Ovary (tissue), 3 donors: ENCODE data around the gene GPR25.

Experiments
- EP300 ChIP-seq: sonication (generic); formaldehyde crosslinking; IDR thresholded peaks from one replicate; pipeline ENCODE4 v1.6.1; 2017; ENCODE audit warnings: antibody characterized with exemption
- POLR2A ChIP-seq: fragments of 450-650 bp; IDR thresholded peaks from one replicate; pipeline ENCODE4 v1.6.1; 2017; ENCODE audit warnings: antibody characterized with exemption, mild to moderate bottlenecking, moderate library complexity
- TF ChIP-seq, protein P1 (sequence below), 3 donors: fragments of 450-650 bp in 2 of 3; fragments of 200-600 bp in 1 of 3; IDR thresholded peaks; one replicate each; pipeline versions ENCODE4 v1.5.1 to v1.8.0; 2016 to 2022; ENCODE audit warnings: antibody characterized with exemption in 3 of 3, mild to moderate bottlenecking in 1 of 3
- donor health status: DM: no; HTN: no; CAD: no.

DNA sequence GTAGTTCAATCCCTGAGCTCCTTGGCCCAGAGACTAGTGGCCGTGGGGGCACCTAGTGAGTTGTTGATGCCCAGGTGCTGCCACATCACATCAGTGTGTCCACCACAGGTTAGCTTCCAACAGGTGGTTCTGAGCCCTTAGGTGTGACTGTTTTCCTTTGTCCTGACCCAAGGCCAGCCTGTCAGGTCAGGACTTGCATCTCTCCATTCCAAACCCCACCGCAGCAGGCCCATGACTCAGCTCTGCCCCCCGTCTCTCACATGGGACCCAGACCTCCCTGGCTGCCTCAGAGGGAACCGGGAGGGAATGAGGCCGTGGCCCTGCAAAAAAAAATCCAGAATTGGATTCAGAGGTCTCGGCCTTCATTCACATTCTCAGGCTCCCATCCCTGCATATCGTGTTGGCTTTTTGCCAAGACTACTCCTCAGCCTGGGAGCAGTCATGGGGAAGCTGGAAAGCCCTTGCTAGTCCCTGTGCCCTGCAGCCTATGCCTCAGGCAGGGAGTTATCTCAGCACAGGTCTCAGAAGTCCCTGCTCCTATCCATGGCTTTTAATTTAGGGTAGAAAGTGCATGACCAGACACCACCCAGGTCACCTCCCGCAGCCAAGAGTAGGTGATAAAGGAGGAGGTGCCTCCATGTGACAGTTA, 29.1 kb downstream of the GPR25 start:
- TF ChIP-seq, protein P1, sequence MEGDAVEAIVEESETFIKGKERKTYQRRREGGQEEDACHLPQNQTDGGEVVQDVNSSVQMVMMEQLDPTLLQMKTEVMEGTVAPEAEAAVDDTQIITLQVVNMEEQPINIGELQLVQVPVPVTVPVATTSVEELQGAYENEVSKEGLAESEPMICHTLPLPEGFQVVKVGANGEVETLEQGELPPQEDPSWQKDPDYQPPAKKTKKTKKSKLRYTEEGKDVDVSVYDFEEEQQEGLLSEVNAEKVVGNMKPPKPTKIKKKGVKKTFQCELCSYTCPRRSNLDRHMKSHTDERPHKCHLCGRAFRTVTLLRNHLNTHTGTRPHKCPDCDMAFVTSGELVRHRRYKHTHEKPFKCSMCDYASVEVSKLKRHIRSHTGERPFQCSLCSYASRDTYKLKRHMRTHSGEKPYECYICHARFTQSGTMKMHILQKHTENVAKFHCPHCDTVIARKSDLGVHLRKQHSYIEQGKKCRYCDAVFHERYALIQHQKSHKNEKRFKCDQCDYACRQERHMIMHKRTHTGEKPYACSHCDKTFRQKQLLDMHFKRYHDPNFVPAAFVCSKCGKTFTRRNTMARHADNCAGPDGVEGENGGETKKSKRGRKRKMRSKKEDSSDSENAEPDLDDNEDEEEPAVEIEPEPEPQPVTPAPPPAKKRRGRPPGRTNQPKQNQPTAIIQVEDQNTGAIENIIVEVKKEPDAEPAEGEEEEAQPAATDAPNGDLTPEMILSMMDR (IDR thresholded peaks at IDR 0.05): no peak
- TF ChIP-seq POLR2A (no peak), EP300 (no peak)
